Measurements from ENCODE around the gene KDM2B. TPM values are rescaled to one million over a fixed set of nuclear protein-coding genes. Genes with fewer than 3 reads are reported as not detected.

Gene KDM2B
- total RNA-seq, 1 donor from 2014 or later = 236 TPM

DNA sequence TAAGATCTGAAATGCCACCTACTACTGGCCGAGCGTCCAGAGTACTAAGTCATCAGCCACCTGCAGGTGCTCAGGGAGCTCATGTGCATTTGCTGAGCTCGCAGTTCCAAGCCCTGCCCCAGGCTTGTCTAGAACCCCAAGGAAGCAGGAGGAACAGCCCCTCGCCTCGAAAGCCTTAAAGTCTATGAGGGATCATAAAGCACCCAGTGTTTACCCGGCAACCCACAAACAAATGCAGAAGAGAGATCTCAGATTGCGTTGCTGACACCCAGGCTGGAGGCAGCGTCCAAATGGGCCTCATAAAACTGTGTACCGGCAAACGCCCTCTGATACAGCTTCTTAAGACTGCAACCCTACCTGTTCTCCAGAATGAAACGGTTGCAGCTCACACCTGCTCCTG, 6.8 kb downstream of the KDM2B start:
- DNase-seq = no peak
- Mint-ChIP-seq H3K27ac (peak overlapping the region; percentile 56), H3K36me3 (ENCODE audit: low read depth) (peaks cover 43% of the 10 kb centered on the region), H3K27me3 (no peaks in the 10 kb centered on the region), H3K4me3 (no peak overlapping the region), H3K9me3 (no peaks in the 10 kb centered on the region), H3K4me1 (peaks cover 20% of the 10 kb centered on the region)
- TF ChIP-seq, protein P1, sequence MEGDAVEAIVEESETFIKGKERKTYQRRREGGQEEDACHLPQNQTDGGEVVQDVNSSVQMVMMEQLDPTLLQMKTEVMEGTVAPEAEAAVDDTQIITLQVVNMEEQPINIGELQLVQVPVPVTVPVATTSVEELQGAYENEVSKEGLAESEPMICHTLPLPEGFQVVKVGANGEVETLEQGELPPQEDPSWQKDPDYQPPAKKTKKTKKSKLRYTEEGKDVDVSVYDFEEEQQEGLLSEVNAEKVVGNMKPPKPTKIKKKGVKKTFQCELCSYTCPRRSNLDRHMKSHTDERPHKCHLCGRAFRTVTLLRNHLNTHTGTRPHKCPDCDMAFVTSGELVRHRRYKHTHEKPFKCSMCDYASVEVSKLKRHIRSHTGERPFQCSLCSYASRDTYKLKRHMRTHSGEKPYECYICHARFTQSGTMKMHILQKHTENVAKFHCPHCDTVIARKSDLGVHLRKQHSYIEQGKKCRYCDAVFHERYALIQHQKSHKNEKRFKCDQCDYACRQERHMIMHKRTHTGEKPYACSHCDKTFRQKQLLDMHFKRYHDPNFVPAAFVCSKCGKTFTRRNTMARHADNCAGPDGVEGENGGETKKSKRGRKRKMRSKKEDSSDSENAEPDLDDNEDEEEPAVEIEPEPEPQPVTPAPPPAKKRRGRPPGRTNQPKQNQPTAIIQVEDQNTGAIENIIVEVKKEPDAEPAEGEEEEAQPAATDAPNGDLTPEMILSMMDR (IDR thresholded peaks at IDR 0.05) = no peak
- CTCF ChIA-PET = no interaction called here
- intact Hi-C loops (cut with micrococcal nuclease) = no loop called here
- no peak for ATAC-seq (ENCODE audit: low read depth)
- POLR2A ChIA-PET = interaction anchor here (0.6 to 10.7 kb wide), 5 partner anchors 13 to 73 kb away, joined by 3 to 232 read pairs (median 5); no protein-coding TSS in a partner anchor

GRCh38 chr12:121571920-121572319, 8.9 kb downstream of the KDM2B start:
- Mint-ChIP-seq H3K27me3 (no peaks in the 10 kb centered on the region), H3K27ac (no peak overlapping the region), H3K4me3 (no peak overlapping the region), H3K9me3 (no peaks in the 10 kb centered on the region), H3K36me3 (ENCODE audit: low read depth) (peaks cover 43% of the 10 kb centered on the region), H3K4me1 (peaks cover 9% of the 10 kb centered on the region)
- ATAC-seq (ENCODE audit: low read depth) (no peak), DNase-seq (no peak)
- POLR2A ChIA-PET = interaction anchor here (0.7 to 10.7 kb wide), 3 partner anchors 9 to 35 kb away, joined by 3 to 232 read pairs (median 7); no protein-coding TSS in a partner anchor
- CTCF ChIA-PET = no interaction called here
- intact Hi-C loops (cut with micrococcal nuclease) = no loop called here
- TF ChIP-seq, protein P1 (IDR thresholded peaks at IDR 0.05) = no peak

DNA sequence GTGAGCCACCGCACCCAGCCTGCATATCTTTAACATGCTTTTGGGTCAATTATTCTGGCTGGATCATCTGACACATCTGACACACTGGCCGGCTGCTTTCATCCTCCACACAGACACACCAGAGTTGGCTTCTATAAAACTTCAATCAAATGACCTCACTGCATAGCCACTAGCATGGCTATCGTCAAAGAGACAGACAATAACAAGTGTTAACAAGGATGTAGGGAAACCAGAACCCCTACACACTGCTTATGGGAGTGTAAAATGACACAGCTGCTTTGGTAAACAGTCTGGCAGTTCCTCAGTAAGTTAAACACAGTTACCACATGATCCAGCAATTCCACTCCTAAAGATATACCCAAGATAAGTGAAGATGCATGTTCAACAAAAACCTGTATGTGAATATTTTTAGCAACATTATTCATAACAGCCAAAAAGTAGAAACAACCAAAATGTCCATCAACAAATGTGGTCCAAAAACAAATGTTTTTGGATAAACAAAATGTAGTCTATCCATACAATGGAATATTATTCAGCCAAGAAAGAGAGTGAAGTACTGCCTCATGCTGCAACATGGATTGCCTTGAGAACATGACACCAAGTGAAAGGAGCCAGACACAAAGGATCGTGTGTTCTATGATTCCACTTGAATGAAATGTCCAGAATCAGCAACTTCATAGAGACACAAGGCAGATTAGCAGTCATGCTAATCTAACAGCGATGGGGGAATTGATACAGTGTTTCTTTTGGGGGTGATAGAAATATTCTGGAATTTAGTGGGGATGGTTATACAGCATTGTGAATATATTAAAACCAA, 10.1 kb downstream of the KDM2B start:
- ChIA-PET CTCF (no interaction called here), POLR2A (no interaction called here)
- Mint-ChIP-seq H3K36me3 (ENCODE audit: low read depth) (peaks cover 43% of the 10 kb centered on the region), H3K9me3 (no peaks in the 10 kb centered on the region), H3K27ac (no peak overlapping the region), H3K4me3 (no peak overlapping the region), H3K27me3 (no peaks in the 10 kb centered on the region), H3K4me1 (peaks cover 5% of the 10 kb centered on the region)
- no peak for ATAC-seq (ENCODE audit: low read depth)
- DNase-seq = no peak
- TF ChIP-seq, protein P1 (IDR thresholded peaks at IDR 0.05) = no peak
- intact Hi-C loops (cut with micrococcal nuclease) = no loop called here

- ChIA-PET CTCF (no interaction called here), POLR2A (interaction anchor here (0.9 to 1.8 kb wide), 5 partner anchors 8 to 59 kb away, joined by 3 to 9 read pairs (median 6); no protein-coding TSS in a partner anchor)
- H3K9me3 Mint-ChIP-seq = no peaks in the 10 kb centered on the region
- intact Hi-C loops (cut with micrococcal nuclease) = no loop called here
- no peak for ATAC-seq (ENCODE audit: low read depth)
- TF ChIP-seq, protein P1 (IDR thresholded peaks at IDR 0.05) = no peak
- no peak overlapping the region for H3K4me3 Mint-ChIP-seq
- H3K27ac Mint-ChIP-seq = peak overlapping the region; percentile 30
- DNase-seq = no peak
- peaks cover 5% of the 10 kb centered on the region for H3K4me1 Mint-ChIP-seq
- peaks cover 31% of the 10 kb centered on the region for H3K36me3 Mint-ChIP-seq (ENCODE audit: low read depth)
- H3K27me3 Mint-ChIP-seq = no peaks in the 10 kb centered on the region
Measured at GRCh38 chr12:121568971-121569751, 11.7 kb downstream of the KDM2B start.

DNA sequence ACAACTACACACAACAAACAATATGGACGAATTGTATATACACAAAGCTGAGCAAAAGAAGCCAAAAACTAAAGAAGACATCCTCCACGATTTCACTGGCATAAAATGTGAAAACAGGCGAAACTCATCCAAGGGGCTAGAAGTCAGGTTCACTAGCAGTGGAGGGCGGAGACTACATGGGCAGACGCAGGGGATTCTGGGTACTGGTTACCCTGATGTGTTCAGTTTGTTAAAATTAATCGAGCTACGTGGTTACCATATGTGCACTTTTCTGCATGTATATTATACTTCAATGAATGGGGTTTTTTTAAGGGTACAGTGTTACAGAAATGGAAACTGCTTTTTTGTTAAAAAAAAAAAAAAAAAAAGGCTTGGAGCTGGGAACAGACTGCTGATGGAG, 12.3 kb downstream of the KDM2B start:
- H3K4me3 Mint-ChIP-seq = no peak overlapping the region
- no peaks in the 10 kb centered on the region for H3K9me3 Mint-ChIP-seq
- H3K36me3 Mint-ChIP-seq (ENCODE audit: low read depth) = peaks cover 26% of the 10 kb centered on the region
- no peaks in the 10 kb centered on the region for H3K4me1 Mint-ChIP-seq
- ChIA-PET CTCF (no interaction called here), POLR2A (interaction anchor here (0.7 to 1.8 kb wide), 6 partner anchors 8 to 59 kb away, joined by 3 to 9 read pairs (median 6); no protein-coding TSS in a partner anchor)
- intact Hi-C loops (cut with micrococcal nuclease) = no loop called here
- DNase-seq = no peak
- no peaks in the 10 kb centered on the region for H3K27me3 Mint-ChIP-seq
- no peak for ATAC-seq (ENCODE audit: low read depth)
- peak overlapping the region; percentile 30 for H3K27ac Mint-ChIP-seq
- TF ChIP-seq, protein P1 (IDR thresholded peaks at IDR 0.05) = no peak

Measured in activated B cell treated with CpG ODN at 0.5 μM for 24 hours (primary cell).